Measurements from ENCODE around the gene MYRIP.

DNA sequence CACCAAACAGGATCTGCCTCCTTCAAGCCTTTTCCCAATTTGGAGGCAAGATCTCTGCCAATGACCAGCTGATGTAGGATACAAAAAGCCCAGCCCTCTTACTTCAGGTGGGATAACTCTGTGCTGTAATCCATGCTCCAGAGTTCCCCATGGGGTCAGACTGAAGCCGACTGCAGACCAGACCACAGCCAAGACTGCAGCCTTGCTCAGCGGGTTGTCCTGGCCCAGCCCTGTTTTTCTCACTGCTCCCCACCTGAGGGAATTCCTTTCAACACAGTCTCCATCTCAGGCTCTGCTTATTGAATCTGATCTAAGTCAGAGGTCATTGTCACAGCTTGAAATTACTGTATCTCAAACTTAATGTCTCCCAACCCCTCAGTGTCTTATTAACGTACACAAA is 207.0 kb downstream of the MYRIP start:
- TF ChIP-seq, protein P1, sequence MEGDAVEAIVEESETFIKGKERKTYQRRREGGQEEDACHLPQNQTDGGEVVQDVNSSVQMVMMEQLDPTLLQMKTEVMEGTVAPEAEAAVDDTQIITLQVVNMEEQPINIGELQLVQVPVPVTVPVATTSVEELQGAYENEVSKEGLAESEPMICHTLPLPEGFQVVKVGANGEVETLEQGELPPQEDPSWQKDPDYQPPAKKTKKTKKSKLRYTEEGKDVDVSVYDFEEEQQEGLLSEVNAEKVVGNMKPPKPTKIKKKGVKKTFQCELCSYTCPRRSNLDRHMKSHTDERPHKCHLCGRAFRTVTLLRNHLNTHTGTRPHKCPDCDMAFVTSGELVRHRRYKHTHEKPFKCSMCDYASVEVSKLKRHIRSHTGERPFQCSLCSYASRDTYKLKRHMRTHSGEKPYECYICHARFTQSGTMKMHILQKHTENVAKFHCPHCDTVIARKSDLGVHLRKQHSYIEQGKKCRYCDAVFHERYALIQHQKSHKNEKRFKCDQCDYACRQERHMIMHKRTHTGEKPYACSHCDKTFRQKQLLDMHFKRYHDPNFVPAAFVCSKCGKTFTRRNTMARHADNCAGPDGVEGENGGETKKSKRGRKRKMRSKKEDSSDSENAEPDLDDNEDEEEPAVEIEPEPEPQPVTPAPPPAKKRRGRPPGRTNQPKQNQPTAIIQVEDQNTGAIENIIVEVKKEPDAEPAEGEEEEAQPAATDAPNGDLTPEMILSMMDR (conservative IDR thresholded peaks at IDR 0.05; ENCODE audit: low read depth in 2 of 2): no peak
- TF ChIP-seq POLR2AphosphoS5 (IDR thresholded peaks at IDR 0.05; ENCODE audit: low read depth) (no peak), EZH2phosphoT487 (IDR thresholded peaks at IDR 0.05; ENCODE audit: unreplicated experiment) (no peak)
- TF ChIP-seq, protein P2, sequence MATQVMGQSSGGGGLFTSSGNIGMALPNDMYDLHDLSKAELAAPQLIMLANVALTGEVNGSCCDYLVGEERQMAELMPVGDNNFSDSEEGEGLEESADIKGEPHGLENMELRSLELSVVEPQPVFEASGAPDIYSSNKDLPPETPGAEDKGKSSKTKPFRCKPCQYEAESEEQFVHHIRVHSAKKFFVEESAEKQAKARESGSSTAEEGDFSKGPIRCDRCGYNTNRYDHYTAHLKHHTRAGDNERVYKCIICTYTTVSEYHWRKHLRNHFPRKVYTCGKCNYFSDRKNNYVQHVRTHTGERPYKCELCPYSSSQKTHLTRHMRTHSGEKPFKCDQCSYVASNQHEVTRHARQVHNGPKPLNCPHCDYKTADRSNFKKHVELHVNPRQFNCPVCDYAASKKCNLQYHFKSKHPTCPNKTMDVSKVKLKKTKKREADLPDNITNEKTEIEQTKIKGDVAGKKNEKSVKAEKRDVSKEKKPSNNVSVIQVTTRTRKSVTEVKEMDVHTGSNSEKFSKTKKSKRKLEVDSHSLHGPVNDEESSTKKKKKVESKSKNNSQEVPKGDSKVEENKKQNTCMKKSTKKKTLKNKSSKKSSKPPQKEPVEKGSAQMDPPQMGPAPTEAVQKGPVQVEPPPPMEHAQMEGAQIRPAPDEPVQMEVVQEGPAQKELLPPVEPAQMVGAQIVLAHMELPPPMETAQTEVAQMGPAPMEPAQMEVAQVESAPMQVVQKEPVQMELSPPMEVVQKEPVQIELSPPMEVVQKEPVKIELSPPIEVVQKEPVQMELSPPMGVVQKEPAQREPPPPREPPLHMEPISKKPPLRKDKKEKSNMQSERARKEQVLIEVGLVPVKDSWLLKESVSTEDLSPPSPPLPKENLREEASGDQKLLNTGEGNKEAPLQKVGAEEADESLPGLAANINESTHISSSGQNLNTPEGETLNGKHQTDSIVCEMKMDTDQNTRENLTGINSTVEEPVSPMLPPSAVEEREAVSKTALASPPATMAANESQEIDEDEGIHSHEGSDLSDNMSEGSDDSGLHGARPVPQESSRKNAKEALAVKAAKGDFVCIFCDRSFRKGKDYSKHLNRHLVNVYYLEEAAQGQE (IDR thresholded peaks at IDR 0.05; ENCODE audit: unreplicated experiment): no peak
